SU-DHL-6 (cell line): ENCODE measurements around the gene LRRC28.

Source experiments
- H2AFZ ChIP-seq: fragments of 200-600 bp; sonication (generic); 2 replicates; pipeline ENCODE4 v1.6.1; 2014; ENCODE audit warnings: low read depth, mild to moderate bottlenecking, moderate library complexity, mixed read lengths, antibody characterized with exemption, low read length; ENCODE audit not compliant: severe bottlenecking
- H3F3A ChIP-seq: fragments of 200-600 bp; shearing (Covaris generic); 2 replicates; pipeline ENCODE4 v1.6.0; 2016; ENCODE audit warnings: antibody characterized with exemption, mild to moderate bottlenecking; ENCODE audit not compliant: insufficient read depth
- H3K27ac ChIP-seq: fragments of 200-600 bp; sonication (generic); 2 replicates; pipeline ENCODE4 v1.5.1; 2016; ENCODE audit warnings: low read depth, mild to moderate bottlenecking, low read length, moderate library complexity, mixed read lengths
- H3K27me3 ChIP-seq: fragments of 200-600 bp; sonication (generic), shearing (Covaris generic); 2 replicates; pipeline ENCODE4 v1.6.0; 2014; ENCODE audit warnings: mild to moderate bottlenecking, low read length
- H3K36me3 ChIP-seq: fragments of 200-600 bp; sonication (generic); 2 replicates; pipeline ENCODE4 v1.6.1; 2014; ENCODE audit warnings: mild to moderate bottlenecking, low read length, mixed read lengths
- H3K4me2 ChIP-seq: fragments of 300-600, 200-600 bp; shearing (Covaris generic), sonication (generic); 2 replicates; pipeline ENCODE4 v1.6.0; 2014; ENCODE audit warnings: low read length, low read depth, mild to moderate bottlenecking; ENCODE audit not compliant: poor library complexity, severe bottlenecking
- H3K4me3 ChIP-seq: fragments of 200-600 bp; sonication (generic); 2 replicates; pipeline ENCODE4 v1.5.1; 2014; ENCODE audit warnings: antibody characterized with exemption, low read length, mild to moderate bottlenecking, mixed read lengths; ENCODE audit not compliant: insufficient read depth, poor library complexity, severe bottlenecking
- H3K79me2 ChIP-seq: fragments of 200-600 bp; sonication (generic); 2 replicates; pipeline ENCODE4 v1.6.1; 2014; ENCODE audit warnings: mild to moderate bottlenecking, low read length, moderate library complexity; ENCODE audit not compliant: insufficient read depth
- H3K9ac ChIP-seq: fragments of 200-600 bp; sonication (generic); 2 replicates; pipeline ENCODE4 v1.7.0; 2014; ENCODE audit warnings: mild to moderate bottlenecking, low read length
- H3K9me2 ChIP-seq: fragments of 200-600 bp; sonication (generic); replicated peaks from 2 replicates; pipeline ENCODE4 v1.6.1; 2014; ENCODE audit warnings: low read length; ENCODE audit not compliant: insufficient read depth
- H3K9me3 ChIP-seq: fragments of 200-600 bp; sonication (generic); 2 replicates; pipeline ENCODE4 v1.6.1; 2014; ENCODE audit warnings: low read length, mixed read lengths; ENCODE audit not compliant: insufficient read depth
- H4K20me1 ChIP-seq: fragments of 200-600 bp; sonication (generic); 2 replicates; pipeline ENCODE4 v1.6.1; 2014; ENCODE audit warnings: low read depth, mild to moderate bottlenecking, antibody characterized with exemption, low read length, moderate library complexity, mixed read lengths
- CTCF ChIP-seq: fragments of 200-600 bp; sonication (generic); IDR thresholded peaks from one replicate; pipeline ENCODE4 v1.5.1; 2017; ENCODE audit warnings: antibody characterized with exemption, mild to moderate bottlenecking, low read length, moderate library complexity; ENCODE audit not compliant: insufficient read depth, poor library complexity, severe bottlenecking
- EZH2phosphoT487 ChIP-seq: fragments of 200-600 bp; sonication (generic), shearing (Covaris generic); conservative IDR thresholded peaks from 2 replicates; pipeline ENCODE4 v1.6.1; 2018; ENCODE audit warnings: mild to moderate bottlenecking, antibody characterized with exemption, low read length, moderate library complexity, mixed read lengths

The LRRC28 gene

GRCh38 chr15:99282586-99282985 lies 31.3 kb downstream of the LRRC28 start:
- TF ChIP-seq EZH2phosphoT487 (no peak), CTCF (no peak)
- H3K27ac ChIP-seq, result no peak overlapping the region
- no peaks in the 10 kb centered on the region for H3K9me3 ChIP-seq

GRCh38 chr15:99283717-99284116 lies 32.4 kb downstream of the LRRC28 start:
- Histone ChIP-seq H3K4me3 (no peak overlapping the region), H4K20me1 (no peaks in the 10 kb centered on the region), H3K27ac (no peak overlapping the region), H3K9me3 (no peaks in the 10 kb centered on the region), H2AFZ (no peak overlapping the region), H3K79me2 (no peaks in the 10 kb centered on the region), H3K27me3 (no peaks in the 10 kb centered on the region), H3K36me3 (no peaks in the 10 kb centered on the region), H3F3A (0 out of 2 replicates have a peak, but pooled peaks cover 3% of the 10 kb centered on the region), H3K9me2 (no peaks in the 10 kb centered on the region), H3K4me2 (no peak overlapping the region), H3K9ac (no peak overlapping the region)
- TF ChIP-seq CTCF (no peak), EZH2phosphoT487 (no peak)

More at GRCh38 chr15:99282586-99282985, 31.3 kb downstream of the LRRC28 start:
- H4K20me1 ChIP-seq, result no peaks in the 10 kb centered on the region
- no peak overlapping the region for H3K4me3 ChIP-seq
- H2AFZ ChIP-seq, result no peak overlapping the region
- no peaks in the 10 kb centered on the region for H3K36me3 ChIP-seq
- H3F3A ChIP-seq, result 0 out of 2 replicates have a peak, but pooled peaks cover 3% of the 10 kb centered on the region
- no peak overlapping the region for H3K9ac ChIP-seq
- H3K27me3 ChIP-seq, result no peaks in the 10 kb centered on the region
- H3K79me2 ChIP-seq, result no peaks in the 10 kb centered on the region
- H3K9me2 ChIP-seq, result no peaks in the 10 kb centered on the region
- H3K4me2 ChIP-seq, result no peak overlapping the region

GRCh38 chr15:99291643-99292042 lies 40.4 kb downstream of the LRRC28 start:
- Histone ChIP-seq H3F3A (0 out of 2 replicates have a peak, but pooled peaks cover under 1% of the 10 kb centered on the region), H3K27ac (no peak overlapping the region), H3K27me3 (no peaks in the 10 kb centered on the region), H3K9me3 (no peaks in the 10 kb centered on the region), H3K36me3 (no peaks in the 10 kb centered on the region; the same call in 1 of the 2 replicates), H3K79me2 (no peaks in the 10 kb centered on the region), H4K20me1 (no peaks in the 10 kb centered on the region), H3K9me2 (no peaks in the 10 kb centered on the region), H3K4me3 (no peak overlapping the region), H3K4me2 (no peak overlapping the region), H2AFZ (no peak overlapping the region), H3K9ac (no peak overlapping the region)
- no peak for TF ChIP-seq EZH2phosphoT487
- TF ChIP-seq CTCF, result no peak
